HUES64 (cell line): ENCODE measurements around the gene IRF4.
"Not testable (repeated sequence)": the region's sequence is repeated elsewhere in the genome, so short reads cannot be mapped to it uniquely, and the experiment has no call there.

Experiments used
- H3K27ac ChIP-seq: 2 replicates; pipeline ENCODE4 v1.7.0; 2013; ENCODE audit warnings: low read depth, low read length, inconsistent platforms
- H3K27me3 ChIP-seq: 2 replicates; pipeline ENCODE4 v1.6.1; 2013; ENCODE audit warnings: mild to moderate bottlenecking, low read length; ENCODE audit not compliant: insufficient read depth
- H3K36me3 ChIP-seq: 2 replicates; pipeline ENCODE4 v1.6.1; 2013; ENCODE audit warnings: mild to moderate bottlenecking, low read length; ENCODE audit not compliant: insufficient read depth
- H3K4me1 ChIP-seq: 2 replicates; pipeline ENCODE4 v1.6.1; 2013; ENCODE audit warnings: mild to moderate bottlenecking, low read length, moderate library complexity; ENCODE audit not compliant: insufficient read depth
- H3K4me3 ChIP-seq: 2 replicates; pipeline ENCODE4 v1.5.1; 2013; ENCODE audit warnings: mild to moderate bottlenecking, low read length, moderate library complexity
- H3K9ac ChIP-seq: 2 replicates; pipeline ENCODE4 v1.6.1; 2013; ENCODE audit warnings: mild to moderate bottlenecking, low read depth, low read length
- H3K9me3 ChIP-seq: 2 replicates; pipeline ENCODE4 v1.6.1; 2013; ENCODE audit warnings: low read depth, low read length; ENCODE audit not compliant: insufficient read depth
- WGBS: fragments of 150-250, 120-280 bp; methylation state at CpG from one replicate; pipeline ENCODE4 v1.1.7; 2013; ENCODE audit warnings: missing lambda C conversion rate; 5-methylcytosine and 5-hydroxymethylcytosine counted together

Gene IRF4

GRCh38 chr6:369559-370431 is 21.8 kb upstream of the IRF4 start:
- no peak overlapping the region for H3K9ac ChIP-seq
- no peaks in the 10 kb centered on the region; the same call in 1 of the 2 replicates for H3K4me1 ChIP-seq
- 92% methylated on average over 13 of the region's 13 CpGs for WGBS
- H3K4me3 ChIP-seq = no peak overlapping the region
- no peak overlapping the region for H3K27ac ChIP-seq
- peaks cover 25% of the 10 kb centered on the region for H3K9me3 ChIP-seq
- no peaks in the 10 kb centered on the region for H3K36me3 ChIP-seq
- H3K27me3 ChIP-seq = no peaks in the 10 kb centered on the region

GRCh38 chr6:370555-370954 is 21.0 kb upstream of the IRF4 start:
- Histone ChIP-seq H3K36me3 (no peaks in the 10 kb centered on the region), H3K4me3 (no peak overlapping the region), H3K4me1 (no peaks in the 10 kb centered on the region; the same call in 1 of the 2 replicates), H3K9ac (no peak overlapping the region), H3K27ac (no peak overlapping the region), H3K27me3 (no peaks in the 10 kb centered on the region), H3K9me3 (peaks cover 26% of the 10 kb centered on the region)
- WGBS = 88% methylated on average over 6 of the region's 6 CpGs

GRCh38 chr6:371851-372250 is 19.7 kb upstream of the IRF4 start:
- not testable (repeated sequence) for H3K27ac ChIP-seq, H3K4me1 ChIP-seq, H3K36me3 ChIP-seq, H3K27me3 ChIP-seq, H3K4me3 ChIP-seq, H3K9ac ChIP-seq
- H3K9me3 ChIP-seq = peaks cover 22% of the 10 kb centered on the region; the same call in 1 of the 2 replicates
- WGBS = 84% methylated on average over 2 of the region's 2 CpGs

GRCh38 chr6:372336-372911 is 19.1 kb upstream of the IRF4 start:
- 91% methylated on average over 16 of the region's 16 CpGs for WGBS
- no peak overlapping the region for H3K27ac ChIP-seq

DNA sequence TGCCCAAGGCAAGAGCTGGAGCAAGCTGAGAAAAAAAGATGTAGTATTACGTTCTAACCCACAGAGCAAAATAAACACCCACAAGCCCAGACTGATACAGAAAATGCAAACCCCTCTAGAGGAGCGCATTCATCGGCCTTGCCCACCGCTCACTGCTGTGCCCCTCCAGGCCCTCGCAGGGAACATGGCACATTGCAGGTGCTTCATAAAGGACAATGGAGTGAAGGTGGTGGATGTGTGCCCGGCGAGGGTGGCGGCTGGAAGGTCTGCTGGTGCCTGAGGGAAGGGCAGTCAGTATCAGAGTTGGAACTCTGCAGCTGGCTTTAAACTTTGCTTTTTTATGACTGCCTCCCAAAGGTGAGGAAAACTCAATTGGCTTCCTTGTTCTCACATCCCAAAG is 18.5 kb upstream of the IRF4 start:
- H3K4me3 ChIP-seq = no peak overlapping the region
- no peaks in the 10 kb centered on the region; the same call in 1 of the 2 replicates for H3K4me1 ChIP-seq
- no peaks in the 10 kb centered on the region for H3K27me3 ChIP-seq
- H3K9ac ChIP-seq = no peak overlapping the region
- no peaks in the 10 kb centered on the region for H3K36me3 ChIP-seq
- no peak overlapping the region for H3K27ac ChIP-seq
- 86% methylated on average over 8 of the region's 8 CpGs for WGBS
- peaks cover 18% of the 10 kb centered on the region; the same call in 1 of the 2 replicates for H3K9me3 ChIP-seq

More at GRCh38 chr6:372336-372911, 19.1 kb upstream of the IRF4 start:
- Histone ChIP-seq H3K4me1 (no peaks in the 10 kb centered on the region; the same call in 1 of the 2 replicates), H3K9me3 (peaks cover 19% of the 10 kb centered on the region; the same call in 1 of the 2 replicates), H3K4me3 (no peak overlapping the region), H3K27me3 (no peaks in the 10 kb centered on the region), H3K9ac (no peak overlapping the region), H3K36me3 (no peaks in the 10 kb centered on the region)

DNA sequence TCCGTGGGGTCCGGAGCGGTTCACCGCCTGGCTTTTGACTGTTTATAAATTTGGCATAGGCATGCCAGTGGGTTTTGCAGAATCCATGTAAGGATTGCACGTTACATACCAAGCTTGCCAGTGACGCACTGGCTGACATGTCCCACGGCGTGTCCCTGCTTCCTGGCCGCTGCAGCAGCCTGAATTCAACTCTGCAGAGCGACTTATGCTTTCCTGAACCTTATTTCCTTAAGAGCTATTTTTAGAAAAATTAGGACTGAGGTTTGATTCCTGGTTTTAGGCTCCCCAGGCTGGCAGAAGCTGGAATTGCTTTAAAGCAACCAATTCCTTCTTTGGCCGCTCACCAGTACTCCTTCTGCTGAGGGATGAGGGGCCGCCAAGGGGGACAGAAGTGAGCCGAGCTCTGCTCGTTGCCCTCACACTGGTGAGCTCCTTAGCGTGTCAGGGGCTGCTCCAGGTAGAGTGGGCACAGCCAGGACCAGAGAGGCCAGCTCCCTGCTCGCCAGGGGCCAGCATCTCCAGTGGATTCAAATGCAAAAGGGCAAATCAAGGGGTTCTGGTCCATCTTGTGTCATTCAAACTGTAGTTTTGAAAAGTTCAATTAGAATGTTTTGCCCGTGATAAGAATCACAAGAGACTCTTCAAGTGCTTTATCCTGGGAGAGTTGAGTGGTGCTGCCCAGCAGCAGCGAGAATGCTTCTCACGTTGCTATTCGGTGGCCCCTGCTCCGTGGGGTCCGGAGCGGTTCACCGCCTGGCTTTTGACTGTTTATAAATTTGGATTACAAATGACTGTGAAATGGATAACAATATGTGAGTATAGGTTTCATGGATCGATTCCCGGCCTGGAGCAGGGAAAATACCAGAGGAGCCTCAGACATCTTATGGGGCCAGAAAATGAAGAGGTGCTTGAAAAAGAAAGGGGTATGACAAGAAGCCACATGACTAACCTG is 17.5 kb upstream of the IRF4 start:
- Histone ChIP-seq H3K9me3 (peaks cover 18% of the 10 kb centered on the region; the same call in 1 of the 2 replicates), H3K9ac (no peak overlapping the region), H3K36me3 (no peaks in the 10 kb centered on the region), H3K4me1 (no peaks in the 10 kb centered on the region; the same call in 1 of the 2 replicates), H3K4me3 (no peak overlapping the region), H3K27me3 (no peaks in the 10 kb centered on the region), H3K27ac (no peak overlapping the region)
- 75% methylated on average over 26 of the region's 26 CpGs for WGBS

DNA sequence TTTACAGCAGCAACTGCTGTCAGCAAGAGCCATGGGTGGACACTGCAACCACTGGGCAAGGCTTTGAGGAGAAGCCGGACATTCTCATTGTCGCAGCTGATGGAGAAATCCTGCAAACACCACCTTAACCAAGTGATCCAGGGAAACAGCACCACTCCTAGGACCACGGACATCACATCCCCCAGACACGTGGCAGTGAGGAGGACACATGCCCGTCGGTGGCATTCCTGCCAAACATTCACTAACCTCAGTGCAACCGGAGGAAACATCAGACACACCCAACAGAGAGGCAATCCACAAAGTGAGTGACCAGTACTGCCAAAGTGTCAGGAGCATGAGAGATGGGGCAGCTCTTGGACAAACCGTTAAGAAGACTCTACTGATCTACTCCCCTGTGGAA is 16.6 kb upstream of the IRF4 start:
- Histone ChIP-seq H3K4me3 (no peak overlapping the region), H3K9ac (no peak overlapping the region), H3K36me3 (no peaks in the 10 kb centered on the region), H3K27ac (no peak overlapping the region), H3K4me1 (no peaks in the 10 kb centered on the region; the same call in 1 of the 2 replicates), H3K27me3 (no peaks in the 10 kb centered on the region), H3K9me3 (peaks cover 12% of the 10 kb centered on the region; the same call in 1 of the 2 replicates)
- WGBS = 89% methylated on average over 8 of the region's 8 CpGs

DNA sequence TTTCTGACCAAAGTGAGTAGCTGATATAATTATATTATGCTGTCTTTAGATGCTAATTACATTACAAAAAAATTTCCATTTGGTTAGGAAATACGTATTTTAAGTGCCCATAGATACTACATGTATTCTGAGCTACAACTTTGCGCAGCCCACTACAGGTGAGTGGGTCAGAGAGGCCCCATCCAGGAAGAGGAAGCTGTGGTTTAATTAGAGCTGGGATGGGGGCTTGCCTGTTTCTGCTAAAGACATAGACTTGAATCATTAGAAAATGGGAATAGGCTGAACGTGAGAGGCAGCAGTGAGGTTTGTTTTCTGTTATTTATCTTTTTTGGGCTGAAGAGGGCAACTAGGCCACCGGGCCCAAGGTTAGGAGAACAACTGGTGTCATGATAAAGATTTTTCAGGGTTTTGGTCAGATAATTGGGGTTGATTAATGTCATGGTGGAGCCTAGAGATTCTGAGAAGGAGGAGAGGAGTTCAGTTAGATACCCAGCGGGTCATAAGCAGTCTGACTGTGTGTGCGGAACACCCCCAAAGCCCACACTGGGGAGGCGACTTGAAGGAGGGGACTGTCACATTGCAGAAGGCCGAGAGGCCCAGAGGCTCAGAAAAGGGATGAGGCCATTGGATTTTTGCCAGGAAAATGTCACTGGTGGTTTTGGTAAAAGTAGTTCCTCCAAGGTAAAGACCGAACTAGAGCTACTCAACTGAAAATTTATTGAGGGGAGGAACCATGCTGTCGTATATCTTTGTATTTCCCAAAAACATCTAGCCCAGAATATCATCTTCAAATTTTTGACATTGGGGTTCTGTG is 14.5 kb upstream of the IRF4 start:
- Histone ChIP-seq H3K36me3 (no peaks in the 10 kb centered on the region), H3K9ac (no peak overlapping the region), H3K4me1 (no peaks in the 10 kb centered on the region; the same call in 1 of the 2 replicates), H3K27ac (no peak overlapping the region), H3K9me3 (peaks cover 22% of the 10 kb centered on the region; the same call in 1 of the 2 replicates), H3K27me3 (no peaks in the 10 kb centered on the region), H3K4me3 (no peak overlapping the region)
- 87% methylated on average over 10 of the region's 10 CpGs for whole genome bisulfite sequencing

- H3K9ac ChIP-seq, H3K36me3 ChIP-seq, H3K4me3 ChIP-seq, H3K27ac ChIP-seq, H3K27me3 ChIP-seq, H3K4me1 ChIP-seq: not testable (repeated sequence)
- 90% methylated on average over 13 of the region's 13 CpGs for WGBS
- H3K9me3 ChIP-seq = peaks cover 22% of the 10 kb centered on the region; the same call in 1 of the 2 replicates
Measured at GRCh38 chr6:377641-378020, 13.9 kb upstream of the IRF4 start.
